ENCODE results near the gene ADAMTS6. TPM values are rescaled to one million over a fixed set of nuclear protein-coding genes. Genes with fewer than 3 reads are reported as not detected.

Gene ADAMTS6
- total RNA-seq, 4 donors from 2014 or later: 0.05 to 0.49 (median 0.31) TPM

- H3K27me3 ChIP-seq: no peaks in the 10 kb centered on the region
Observed at GRCh38 chr5:65288657-65289056, 193.1 kb downstream of the ADAMTS6 start.

GRCh38 chr5:65279603-65280002, 202.1 kb downstream of the ADAMTS6 start:
- no peak for ATAC-seq

More at GRCh38 chr5:65288657-65289056, 193.1 kb downstream of the ADAMTS6 start:
- H3K4me1 ChIP-seq: no peaks in the 10 kb centered on the region
- DNase-seq (no peak), ATAC-seq (no peak)
- no peaks in the 10 kb centered on the region for H3K36me3 ChIP-seq
- no peak for TF ChIP-seq POLR2A (IDR thresholded peaks at IDR 0.05)
- no peak for TF ChIP-seq CTCF (IDR thresholded peaks at IDR 0.05 in 4 of 5, conservative IDR thresholded peaks at IDR 0.05 in 1 of 5)
- H3K27ac ChIP-seq: no peak overlapping the region
- no peaks in the 10 kb centered on the region for H3K9me3 ChIP-seq
- intact Hi-C loops (cut with DNase I; ENCODE audit: low total_unique reads) (no loop called here), in situ Hi-C loops (cut with MboI; ENCODE audit: low sequenced_read_pairs in 4 of 4) (no loop called here)
- no peak overlapping the region for H3K4me3 ChIP-seq

GRCh38 chr5:65276178-65276890, 205.4 kb downstream of the ADAMTS6 start:
- Histone ChIP-seq H3K36me3 (no peaks in the 10 kb centered on the region), H3K27me3 (no peaks in the 10 kb centered on the region), H3K4me3 (no peak overlapping the region), H3K9me3 (no peaks in the 10 kb centered on the region), H3K4me1 (no peaks in the 10 kb centered on the region), H3K27ac (no peak overlapping the region)
- TF ChIP-seq POLR2A (IDR thresholded peaks at IDR 0.05): no peak
- TF ChIP-seq CTCF (IDR thresholded peaks at IDR 0.05 in 4 of 5, conservative IDR thresholded peaks at IDR 0.05 in 1 of 5): no peak
- no peak for ATAC-seq
- in situ Hi-C loops (cut with MboI; ENCODE audit: low sequenced_read_pairs in 4 of 4): no loop called here
- DNase-seq: no peak
- intact Hi-C loops (cut with DNase I; ENCODE audit: low total_unique reads): no loop called here

More at GRCh38 chr5:65279603-65280002, 202.1 kb downstream of the ADAMTS6 start:
- TF ChIP-seq POLR2A (IDR thresholded peaks at IDR 0.05) (no peak), CTCF (IDR thresholded peaks at IDR 0.05 in 4 of 5, conservative IDR thresholded peaks at IDR 0.05 in 1 of 5) (no peak)
- Histone ChIP-seq H3K4me3 (no peak overlapping the region), H3K27ac (no peak overlapping the region), H3K27me3 (no peaks in the 10 kb centered on the region), H3K9me3 (no peaks in the 10 kb centered on the region), H3K36me3 (no peaks in the 10 kb centered on the region), H3K4me1 (no peaks in the 10 kb centered on the region)
- in situ Hi-C loops (cut with MboI; ENCODE audit: low sequenced_read_pairs in 4 of 4) (no loop called here), intact Hi-C loops (cut with DNase I; ENCODE audit: low total_unique reads) (no loop called here)
- no peak for DNase-seq

DNA sequence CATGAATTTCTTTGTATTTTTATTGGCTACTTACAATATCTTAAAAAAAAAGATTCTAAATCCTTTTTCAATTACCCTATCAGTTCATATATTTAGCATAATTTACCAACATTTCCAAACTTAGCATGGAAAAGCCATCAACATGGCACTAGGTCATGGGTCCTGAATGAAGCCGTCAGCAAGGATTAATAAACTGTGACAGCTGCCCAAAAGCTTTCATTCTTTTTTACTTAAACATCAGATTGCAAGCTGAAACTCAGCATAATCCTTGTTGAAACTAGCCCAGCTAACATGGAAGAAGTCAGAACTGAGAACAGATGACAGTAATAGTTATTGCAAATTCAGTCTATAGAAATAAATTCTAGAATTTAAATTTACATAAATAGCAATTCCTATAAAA, 209.8 kb downstream of the ADAMTS6 start:
- Histone ChIP-seq H3K4me1 (no peaks in the 10 kb centered on the region), H3K27ac (no peak overlapping the region), H3K4me3 (no peak overlapping the region), H3K36me3 (no peaks in the 10 kb centered on the region), H3K27me3 (no peaks in the 10 kb centered on the region), H3K9me3 (no peaks in the 10 kb centered on the region)
- TF ChIP-seq CTCF (IDR thresholded peaks at IDR 0.05 in 4 of 5, conservative IDR thresholded peaks at IDR 0.05 in 1 of 5) (no peak), POLR2A (IDR thresholded peaks at IDR 0.05) (no peak)
- intact Hi-C loops (cut with DNase I; ENCODE audit: low total_unique reads) (no loop called here), in situ Hi-C loops (cut with MboI; ENCODE audit: low sequenced_read_pairs in 4 of 4) (no loop called here)
- ATAC-seq (no peak), DNase-seq (no peak)

- no peaks in the 10 kb centered on the region for H3K36me3 ChIP-seq
- DNase-seq: no peak
- H3K9me3 ChIP-seq: no peaks in the 10 kb centered on the region
- no peak overlapping the region for H3K4me3 ChIP-seq
- H3K27me3 ChIP-seq: no peaks in the 10 kb centered on the region
- no peaks in the 10 kb centered on the region for H3K4me1 ChIP-seq
- TF ChIP-seq POLR2A (IDR thresholded peaks at IDR 0.05) (no peak), CTCF (IDR thresholded peaks at IDR 0.05 in 4 of 5, conservative IDR thresholded peaks at IDR 0.05 in 1 of 5) (no peak)
- H3K27ac ChIP-seq: no peak overlapping the region
- no peak for ATAC-seq
- in situ Hi-C loops (cut with MboI; ENCODE audit: low sequenced_read_pairs in 4 of 4) (no loop called here), intact Hi-C loops (cut with DNase I; ENCODE audit: low total_unique reads) (no loop called here)
Observed at GRCh38 chr5:65268525-65268924, 213.2 kb downstream of the ADAMTS6 start.
